ENCODE data around the gene STUM. TPM values are rescaled to one million over a fixed set of nuclear protein-coding genes. Genes with fewer than 3 reads are reported as not detected.

Gene STUM
- total RNA-seq, 1 donor from 2014 or later = 6.4 TPM

DNA sequence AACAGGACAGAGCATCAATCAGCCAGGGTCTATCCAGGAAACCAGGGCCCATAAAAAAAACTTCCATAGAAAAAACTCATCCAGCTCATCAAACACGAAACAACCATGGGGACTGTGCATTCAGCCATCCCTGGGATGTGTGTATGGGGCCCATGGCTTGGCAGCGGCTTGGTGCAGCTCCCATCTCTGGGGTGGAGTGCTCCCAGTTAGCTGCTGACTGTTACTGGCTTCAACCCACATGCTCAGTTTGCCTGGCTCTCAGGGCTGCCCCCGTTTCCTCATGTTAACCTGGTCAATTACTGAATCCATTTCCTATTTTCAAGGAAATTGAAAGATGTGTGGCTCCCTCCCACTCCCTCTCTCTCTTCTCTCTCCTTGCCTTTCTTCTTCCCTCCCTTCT lies 37.3 kb upstream of the STUM start:
- intact Hi-C loops (cut with DNase I) = no loop called here
- H3K36me3 ChIP-seq = no peaks in the 10 kb centered on the region
- TF ChIP-seq POLR2AphosphoS5 (IDR thresholded peaks at IDR 0.05; ENCODE audit: insufficient read depth in 1 of 2, low read depth in 1 of 2) (no peak), POLR2A (IDR thresholded peaks at IDR 0.05) (no peak)
- TF ChIP-seq, protein P1, sequence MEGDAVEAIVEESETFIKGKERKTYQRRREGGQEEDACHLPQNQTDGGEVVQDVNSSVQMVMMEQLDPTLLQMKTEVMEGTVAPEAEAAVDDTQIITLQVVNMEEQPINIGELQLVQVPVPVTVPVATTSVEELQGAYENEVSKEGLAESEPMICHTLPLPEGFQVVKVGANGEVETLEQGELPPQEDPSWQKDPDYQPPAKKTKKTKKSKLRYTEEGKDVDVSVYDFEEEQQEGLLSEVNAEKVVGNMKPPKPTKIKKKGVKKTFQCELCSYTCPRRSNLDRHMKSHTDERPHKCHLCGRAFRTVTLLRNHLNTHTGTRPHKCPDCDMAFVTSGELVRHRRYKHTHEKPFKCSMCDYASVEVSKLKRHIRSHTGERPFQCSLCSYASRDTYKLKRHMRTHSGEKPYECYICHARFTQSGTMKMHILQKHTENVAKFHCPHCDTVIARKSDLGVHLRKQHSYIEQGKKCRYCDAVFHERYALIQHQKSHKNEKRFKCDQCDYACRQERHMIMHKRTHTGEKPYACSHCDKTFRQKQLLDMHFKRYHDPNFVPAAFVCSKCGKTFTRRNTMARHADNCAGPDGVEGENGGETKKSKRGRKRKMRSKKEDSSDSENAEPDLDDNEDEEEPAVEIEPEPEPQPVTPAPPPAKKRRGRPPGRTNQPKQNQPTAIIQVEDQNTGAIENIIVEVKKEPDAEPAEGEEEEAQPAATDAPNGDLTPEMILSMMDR (IDR thresholded peaks at IDR 0.05) = no peak
- no peak overlapping the region for H3K4me3 ChIP-seq
- no peaks in the 10 kb centered on the region for H3K9me3 ChIP-seq
- no peak overlapping the region for H3K27ac ChIP-seq
- no peaks in the 10 kb centered on the region for H3K27me3 ChIP-seq
- DNase-seq (ENCODE audit: extremely low spot score in 2 of 2) = no peak
- H3K4me1 ChIP-seq = no peaks in the 10 kb centered on the region

DNA sequence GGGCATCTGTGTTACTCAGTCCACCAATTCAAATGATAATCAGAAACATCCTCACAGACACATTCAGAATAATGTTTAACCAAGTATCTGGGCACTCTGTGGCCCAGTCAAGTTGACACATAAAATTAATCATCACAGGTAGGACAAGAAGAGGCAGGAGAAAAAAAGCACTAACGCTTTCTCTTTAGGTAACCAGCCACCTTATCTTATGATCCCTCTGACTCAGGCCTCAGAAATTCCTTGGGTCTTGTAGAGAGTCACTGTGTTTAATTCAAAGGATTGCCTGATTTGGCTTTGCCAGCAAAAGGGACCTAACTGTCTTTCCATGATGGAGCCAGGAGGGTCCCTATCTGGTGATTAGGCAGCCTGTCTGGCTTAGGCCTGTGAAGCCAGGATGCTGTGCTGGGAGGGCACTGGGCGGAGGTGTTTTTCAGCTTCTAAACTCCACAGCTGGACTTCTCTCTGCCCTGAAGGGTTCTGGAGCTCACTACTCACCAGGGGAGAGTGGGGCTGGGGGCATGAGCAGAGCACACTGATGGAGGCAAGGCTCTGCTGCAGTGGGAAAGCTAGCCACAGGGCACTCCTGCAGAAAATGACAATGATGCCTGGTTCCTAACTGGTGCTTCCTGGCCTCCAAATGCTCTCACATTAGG lies 36.4 kb upstream of the STUM start:
- TF ChIP-seq POLR2A (IDR thresholded peaks at IDR 0.05) (no peak), POLR2AphosphoS5 (IDR thresholded peaks at IDR 0.05; ENCODE audit: insufficient read depth in 1 of 2, low read depth in 1 of 2) (no peak)
- TF ChIP-seq, protein P1 (IDR thresholded peaks at IDR 0.05) = no peak
- intact Hi-C loops (cut with DNase I) = no loop called here
- Histone ChIP-seq H3K4me3 (no peak overlapping the region), H3K4me1 (no peaks in the 10 kb centered on the region), H3K27ac (no peak overlapping the region), H3K27me3 (no peaks in the 10 kb centered on the region), H3K36me3 (no peaks in the 10 kb centered on the region), H3K9me3 (no peaks in the 10 kb centered on the region)
- DNase-seq (ENCODE audit: extremely low spot score in 2 of 2) = no peak

- H3K9me3 ChIP-seq = no peaks in the 10 kb centered on the region
- no peak overlapping the region for H3K27ac ChIP-seq
- TF ChIP-seq, protein P1 (IDR thresholded peaks at IDR 0.05) = no peak
- TF ChIP-seq POLR2AphosphoS5 (IDR thresholded peaks at IDR 0.05; ENCODE audit: insufficient read depth in 1 of 2, low read depth in 1 of 2) (no peak), POLR2A (IDR thresholded peaks at IDR 0.05) (no peak)
- H3K27me3 ChIP-seq = no peaks in the 10 kb centered on the region
- H3K4me1 ChIP-seq = no peaks in the 10 kb centered on the region
- no peak overlapping the region for H3K4me3 ChIP-seq
- intact Hi-C loops (cut with DNase I) = no loop called here
- DNase-seq (ENCODE audit: extremely low spot score in 2 of 2) = no peak
- no peaks in the 10 kb centered on the region for H3K36me3 ChIP-seq
These were observed 30.2 kb upstream of the STUM start for GRCh38 chr1:226518375-226518774.

- intact Hi-C loops (cut with DNase I) = no loop called here
- no peak for DNase-seq (ENCODE audit: extremely low spot score in 2 of 2)
- Histone ChIP-seq H3K4me1 (no peaks in the 10 kb centered on the region), H3K36me3 (no peaks in the 10 kb centered on the region), H3K4me3 (no peak overlapping the region), H3K27ac (no peak overlapping the region), H3K27me3 (no peaks in the 10 kb centered on the region), H3K9me3 (no peaks in the 10 kb centered on the region)
- TF ChIP-seq POLR2AphosphoS5 (IDR thresholded peaks at IDR 0.05; ENCODE audit: insufficient read depth in 1 of 2, low read depth in 1 of 2) (no peak), POLR2A (IDR thresholded peaks at IDR 0.05) (no peak)
- TF ChIP-seq, protein P1 (IDR thresholded peaks at IDR 0.05) = no peak
These were observed 29.4 kb upstream of the STUM start for GRCh38 chr1:226519135-226519534.

GRCh38 chr1:226519716-226520598 lies 28.6 kb upstream of the STUM start:
- intact Hi-C loops (cut with DNase I) = no loop called here
- Histone ChIP-seq H3K27ac (no peak overlapping the region), H3K9me3 (no peaks in the 10 kb centered on the region), H3K27me3 (no peaks in the 10 kb centered on the region), H3K36me3 (no peaks in the 10 kb centered on the region), H3K4me3 (no peak overlapping the region), H3K4me1 (no peaks in the 10 kb centered on the region)
- TF ChIP-seq, protein P1 (IDR thresholded peaks at IDR 0.05) = no peak
- TF ChIP-seq POLR2AphosphoS5 (IDR thresholded peaks at IDR 0.05; ENCODE audit: insufficient read depth in 1 of 2, low read depth in 1 of 2) = no peak
- no peak for TF ChIP-seq POLR2A (IDR thresholded peaks at IDR 0.05)
- DNase-seq (ENCODE audit: extremely low spot score in 2 of 2) = no peak
